NCI-H524 treated with DMSO at 0.1 percent for 48 hours (cell line): ENCODE data around the gene INPP5E.

Experiments used
- DNase-seq: peaks from one replicate; lab custom pipeline; 2025; lab: John Stamatoyannopoulos, UW

Gene INPP5E

DNA sequence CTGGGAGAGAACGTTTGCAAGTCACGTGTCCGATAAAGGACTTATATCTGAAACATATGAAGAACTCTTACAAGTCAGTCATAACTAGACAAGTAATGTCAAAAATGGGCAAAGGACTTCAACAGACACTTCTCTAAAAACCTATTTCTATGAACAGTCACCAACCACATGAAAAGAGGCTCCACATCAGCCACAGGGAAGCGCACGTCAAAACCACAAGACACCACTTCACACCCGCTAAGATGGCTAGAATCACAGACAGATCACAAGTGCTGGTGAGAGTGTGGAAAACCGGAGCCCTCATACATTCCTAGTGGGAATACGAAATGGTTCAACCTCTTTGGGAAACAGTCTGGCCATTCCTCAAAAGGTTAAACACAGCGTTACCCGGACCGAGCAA, 54.6 kb downstream of the INPP5E start:
- no peak for DNase-seq

DNA sequence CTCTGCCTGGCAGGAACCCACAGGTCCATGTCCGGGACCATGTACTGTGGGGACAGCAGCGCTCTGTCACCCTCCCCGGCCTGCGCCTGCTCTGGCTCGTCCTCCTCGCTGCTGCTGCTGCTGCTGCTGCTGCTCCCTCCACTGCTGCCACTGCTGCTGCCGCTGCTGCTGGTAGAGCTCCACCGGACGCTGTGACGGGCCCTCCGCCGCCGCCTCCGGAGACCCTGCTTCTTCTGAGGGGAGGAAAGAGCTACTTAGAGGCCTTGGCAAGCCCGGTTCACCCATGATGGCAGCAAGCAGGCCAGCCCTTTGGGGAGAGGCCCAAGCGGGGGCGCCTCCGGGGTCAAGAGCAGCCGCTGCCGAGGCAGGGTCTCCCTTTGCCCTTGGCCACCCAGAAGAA, 56.2 kb downstream of the INPP5E start:
- no peak for DNase-seq

- DNase-seq, result no peak
These were observed 57.6 kb downstream of the INPP5E start for GRCh38 chr9:136381966-136382513.

GRCh38 chr9:136381311-136381710, 58.3 kb downstream of the INPP5E start:
- no peak for DNase-seq

- DNase-seq, result no peak
These were observed 59.3 kb downstream of the INPP5E start for GRCh38 chr9:136380381-136380780.

- no peak for DNase-seq
These were observed 59.8 kb downstream of the INPP5E start for GRCh38 chr9:136379891-136380290.

DNA sequence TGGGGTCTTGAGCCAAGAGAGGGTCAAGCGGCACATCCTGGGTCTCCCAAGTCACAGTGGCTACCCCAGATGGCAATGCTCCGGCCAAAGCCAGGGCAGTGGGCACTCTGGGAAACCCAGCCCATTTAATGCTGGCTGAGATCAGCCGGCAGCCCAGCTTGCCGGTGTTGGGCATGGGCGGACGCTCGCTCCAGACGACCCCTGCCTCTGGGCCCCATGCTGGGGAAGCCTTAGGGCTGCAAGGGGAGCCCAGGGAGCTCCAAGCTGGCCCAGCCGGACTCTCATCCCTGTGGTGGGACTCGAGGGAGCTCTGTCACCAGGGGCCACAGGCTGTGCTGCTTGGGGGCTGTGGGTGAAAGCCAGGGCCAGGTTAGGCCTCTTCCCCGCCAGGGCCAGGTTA, 60.2 kb downstream of the INPP5E start:
- DNase-seq, result no peak

DNA sequence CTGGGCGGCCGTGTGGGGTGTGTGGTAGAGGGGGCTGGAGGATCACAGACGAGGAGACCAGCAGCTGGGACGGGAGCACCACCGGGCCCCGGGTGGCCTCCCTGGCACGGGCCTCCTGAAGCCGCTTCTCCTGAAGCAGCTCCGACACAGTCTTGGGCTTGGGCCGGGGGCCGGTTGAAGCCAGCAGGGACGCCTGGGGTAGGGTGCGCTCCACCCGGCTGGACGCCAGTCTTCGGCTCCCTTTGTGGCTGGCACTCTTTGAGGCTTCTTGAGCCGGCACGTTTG, 60.7 kb downstream of the INPP5E start:
- DNase-seq, result no peak
